Activated CD4-positive, alpha-beta T cell treated with anti-CD3 and anti-CD28 coated beads for 4 hours (primary cell): ENCODE results near the gene TBC1D14.

ENCODE experiments used
- DNase-seq, 2 donors: peaks; one replicate each; pipeline ENCODE4 v3.0.0-alpha.2; 2020

Gene TBC1D14

DNA sequence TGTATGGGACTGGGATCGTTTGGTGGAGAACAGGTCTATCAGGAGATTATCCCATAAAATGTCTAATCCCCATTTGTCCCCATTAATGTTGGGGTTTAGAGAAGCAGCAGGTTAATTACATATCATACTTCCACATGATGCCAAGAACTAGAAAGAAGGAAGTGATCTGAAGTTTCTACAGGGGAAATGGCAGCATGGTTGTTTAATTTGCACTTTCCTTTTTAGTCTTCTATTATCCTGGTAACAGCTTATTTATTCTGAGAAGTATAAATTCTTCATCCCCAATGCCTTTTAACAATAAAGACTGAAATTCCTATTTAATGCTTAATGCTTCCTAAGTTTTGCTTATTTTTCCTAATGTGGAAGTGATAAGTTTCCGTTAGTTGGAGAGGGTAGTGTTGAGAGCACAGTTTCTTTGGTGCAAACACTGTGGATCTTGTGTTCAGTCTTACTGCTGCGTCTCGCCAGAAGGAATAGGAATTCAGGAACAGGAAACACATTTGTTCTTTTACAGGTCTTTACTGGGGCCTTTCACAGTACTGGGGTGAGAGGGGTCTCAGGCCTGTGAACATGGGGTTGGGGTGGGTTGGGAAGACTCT lies 74.0 kb downstream of the TBC1D14 start:
- no peak for DNase-seq

DNA sequence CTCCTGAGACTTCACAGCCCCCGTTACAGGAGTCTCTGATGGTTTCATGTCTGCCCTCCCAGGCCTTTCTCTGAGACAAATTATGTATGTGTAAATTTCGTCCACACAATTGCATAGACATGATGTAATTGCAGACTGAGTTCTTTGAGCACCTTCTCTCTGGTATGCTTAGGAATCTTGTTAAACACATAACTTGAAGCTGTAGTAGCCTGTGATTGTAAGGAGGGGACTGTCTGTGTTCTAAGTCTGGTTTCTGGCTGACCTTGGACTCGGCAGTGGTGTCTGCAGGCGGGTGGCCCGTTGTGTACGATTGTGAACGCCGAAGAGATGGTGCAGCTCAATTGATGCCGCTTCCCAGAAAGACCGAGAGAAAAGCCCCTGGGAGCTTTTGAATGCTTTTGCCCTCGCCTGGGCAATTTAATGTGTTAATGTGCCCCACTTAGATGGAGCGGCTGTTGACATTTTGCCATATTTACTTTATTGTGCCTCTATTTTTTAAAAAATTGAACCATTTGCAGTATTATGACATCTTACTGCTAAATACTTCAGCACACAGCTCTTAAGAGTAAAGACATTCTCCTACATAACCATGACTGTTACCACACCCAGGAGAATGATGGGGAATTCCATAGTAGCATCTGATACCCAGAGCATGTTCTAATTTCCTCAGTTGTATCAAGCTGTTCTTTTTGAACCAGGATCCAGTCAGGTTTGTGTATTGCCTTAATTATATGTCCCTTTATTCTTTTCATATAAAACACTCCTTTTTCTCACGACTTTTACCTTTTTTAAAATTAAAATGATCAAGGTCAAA lies 75.2 kb downstream of the TBC1D14 start:
- DNase-seq: no peak

DNA sequence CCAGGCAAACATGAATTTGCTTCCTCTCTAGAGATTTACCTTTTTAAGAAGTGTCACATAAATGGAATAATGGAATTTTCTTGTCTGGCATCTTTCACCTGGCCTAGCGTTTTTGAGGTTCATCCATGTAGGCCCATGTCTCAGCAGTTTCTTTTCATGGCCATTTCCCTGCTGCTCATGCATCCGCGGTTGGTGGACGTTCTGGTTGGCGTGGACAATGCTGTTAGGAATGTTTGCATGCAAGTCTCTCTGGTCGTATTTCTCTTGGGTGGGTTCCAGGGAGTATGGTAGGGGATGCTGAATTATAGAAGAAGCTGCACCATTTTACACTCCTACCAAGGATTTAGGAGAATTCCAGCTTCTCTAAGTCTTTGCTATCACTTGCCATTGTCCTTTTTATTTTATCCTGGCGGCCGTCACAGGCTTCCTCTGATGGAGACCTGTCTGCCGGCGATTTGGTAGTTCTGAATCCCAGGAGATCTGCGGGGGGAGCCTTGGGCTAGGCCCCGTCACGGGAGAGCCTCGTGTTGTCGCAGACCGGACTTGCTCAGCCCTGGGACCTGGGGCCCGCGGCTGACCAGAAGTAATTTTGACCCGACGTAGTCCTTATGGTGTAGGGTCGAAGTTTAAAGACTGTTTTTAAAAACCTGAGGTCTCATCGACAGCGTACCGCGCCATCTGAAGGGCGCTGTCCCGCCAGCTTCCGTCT lies 76.6 kb downstream of the TBC1D14 start:
- DNase-seq: no peak

DNA sequence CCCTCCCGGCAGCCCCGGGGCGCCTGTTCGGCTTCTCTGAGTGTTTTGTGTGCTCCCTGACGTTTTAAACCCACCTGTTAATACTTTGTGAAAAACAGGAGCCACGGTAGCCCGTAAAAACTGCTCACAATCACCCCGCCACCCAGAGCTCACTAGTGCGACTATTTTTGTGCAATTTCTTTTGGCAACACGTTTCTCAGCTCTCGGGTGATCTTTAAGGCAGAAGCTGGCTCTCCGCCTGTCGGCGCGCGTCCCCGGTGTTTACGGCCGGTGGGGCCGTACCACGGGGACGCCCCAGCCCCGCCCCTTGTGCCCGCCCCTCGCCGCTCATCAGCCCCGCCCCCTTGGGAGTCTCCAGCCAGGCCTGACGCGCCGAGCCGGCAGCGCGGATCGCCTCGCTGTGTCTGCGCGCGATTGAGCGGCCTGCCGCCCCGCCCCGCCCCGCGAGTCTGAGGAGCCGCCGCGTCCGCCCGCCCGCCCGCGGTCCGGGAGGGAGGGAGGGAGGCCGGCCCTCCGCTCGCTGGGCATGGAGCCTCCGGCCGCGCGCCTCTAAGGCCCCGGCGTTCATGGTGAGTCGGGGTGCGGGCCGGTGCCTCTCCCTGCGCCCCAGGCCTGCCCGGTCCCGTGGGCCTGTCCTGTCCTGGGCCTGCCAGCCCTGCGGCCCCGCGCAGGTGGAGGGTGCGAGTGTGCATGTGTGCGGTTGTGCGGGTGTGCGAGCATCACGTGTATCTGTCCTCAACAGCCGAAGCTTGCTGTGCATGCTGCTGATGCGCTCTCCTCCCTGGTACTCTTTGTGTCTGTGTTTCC lies 77.4 kb downstream of the TBC1D14 start:
- DNase-seq: peak; percentile 93 to 94

DNA sequence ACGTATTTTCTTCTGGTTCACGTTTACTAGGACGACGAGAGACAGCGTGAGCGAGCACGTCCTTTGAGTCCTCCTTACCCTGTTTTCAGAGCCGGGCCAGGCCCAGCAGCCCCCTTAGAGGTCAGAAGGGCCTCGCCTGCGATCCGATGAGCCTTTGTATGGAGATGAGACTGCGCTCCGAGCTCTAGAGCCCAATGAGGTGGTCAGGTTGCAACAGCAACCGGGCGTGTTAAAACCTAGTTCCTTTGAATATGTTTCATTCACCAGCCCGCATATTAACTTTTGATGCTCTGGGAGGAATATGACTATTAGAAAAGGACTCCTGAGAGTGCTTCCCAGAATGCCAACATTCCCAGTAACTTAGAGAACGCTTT lies 77.9 kb downstream of the TBC1D14 start:
- DNase-seq: no peak

DNA sequence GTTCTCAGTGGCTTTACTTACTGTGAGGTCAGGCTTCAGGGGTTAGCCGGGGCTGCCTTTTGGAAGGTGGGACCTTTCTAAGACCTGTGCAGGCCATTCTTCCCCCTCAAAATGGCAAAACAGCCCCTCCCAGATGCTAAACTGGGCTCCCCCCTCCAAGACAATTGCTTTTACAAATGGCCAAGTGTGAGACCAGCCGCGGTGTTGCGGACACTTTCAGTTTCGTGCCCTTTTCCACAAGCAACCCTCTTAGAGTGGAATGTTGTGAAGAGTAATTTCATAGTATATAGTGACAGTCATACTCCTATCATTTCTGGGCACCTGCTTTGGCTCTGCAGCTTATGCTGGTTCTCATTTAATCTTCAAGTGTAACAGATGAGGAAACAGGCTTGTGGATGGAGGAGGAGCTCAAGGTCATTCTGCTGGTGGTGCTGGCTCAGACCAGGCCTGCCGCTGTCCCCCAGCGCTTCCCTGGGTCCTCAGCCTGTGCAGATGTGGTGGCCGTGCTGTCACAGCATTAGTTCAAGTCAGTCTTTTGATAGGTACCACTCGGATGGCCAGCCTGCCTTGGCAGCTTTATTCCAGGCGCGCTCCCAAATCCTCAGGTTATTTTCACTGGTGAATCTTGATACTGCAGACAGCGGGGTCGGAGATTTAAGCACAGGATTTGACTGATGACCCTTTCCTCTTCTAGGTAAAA lies 78.5 kb downstream of the TBC1D14 start:
- DNase-seq: no peak

DNA sequence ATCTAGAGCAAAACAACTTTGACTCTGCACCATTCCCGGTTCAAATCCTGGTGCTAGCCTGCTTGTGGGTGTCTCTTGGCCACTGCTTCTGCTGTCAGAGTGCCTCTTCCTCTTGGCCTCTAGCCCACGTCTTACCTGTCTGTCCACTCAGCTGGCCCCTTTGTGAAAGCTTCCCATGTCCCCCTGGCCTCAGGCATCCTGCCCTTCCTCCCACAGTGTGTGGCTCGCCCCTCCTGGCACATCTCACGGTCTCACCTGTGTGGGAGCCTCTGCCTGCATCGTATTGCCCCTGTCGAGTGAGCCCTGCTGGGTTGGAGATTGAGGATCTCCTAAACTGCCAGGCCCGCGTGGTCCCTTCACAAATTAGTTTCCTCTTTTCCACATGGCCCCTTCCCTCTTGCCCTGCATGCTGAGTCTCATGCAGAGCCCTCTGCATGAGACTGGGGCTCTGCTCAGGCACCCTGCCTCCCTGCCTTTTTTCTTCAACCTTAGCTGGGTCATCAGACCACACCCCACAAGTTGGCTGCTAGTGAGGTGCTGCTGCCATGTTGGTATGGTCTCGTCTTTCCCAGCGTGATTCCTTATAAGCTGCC lies 79.8 kb downstream of the TBC1D14 start:
- DNase-seq: no peak

DNA sequence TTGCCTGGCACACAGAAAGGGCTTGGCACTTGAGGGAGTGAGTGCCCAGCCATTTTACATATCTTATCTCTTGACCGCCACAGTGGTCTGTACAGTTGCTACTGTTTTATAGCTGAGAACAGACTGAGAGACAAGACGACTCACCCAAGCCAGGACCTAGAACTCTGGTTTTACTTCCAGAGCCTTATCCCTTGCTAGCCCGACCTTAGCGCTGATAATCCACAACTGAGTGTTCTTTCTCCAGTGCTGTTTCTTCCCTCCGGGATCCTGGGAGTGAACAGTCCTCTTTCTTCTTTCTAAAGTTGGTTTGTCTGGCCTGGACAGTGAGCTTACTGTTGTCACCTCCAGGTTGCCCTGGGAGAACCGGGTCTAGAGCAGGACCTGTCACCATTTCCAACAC lies 81.0 kb downstream of the TBC1D14 start:
- no peak for DNase-seq

DNA sequence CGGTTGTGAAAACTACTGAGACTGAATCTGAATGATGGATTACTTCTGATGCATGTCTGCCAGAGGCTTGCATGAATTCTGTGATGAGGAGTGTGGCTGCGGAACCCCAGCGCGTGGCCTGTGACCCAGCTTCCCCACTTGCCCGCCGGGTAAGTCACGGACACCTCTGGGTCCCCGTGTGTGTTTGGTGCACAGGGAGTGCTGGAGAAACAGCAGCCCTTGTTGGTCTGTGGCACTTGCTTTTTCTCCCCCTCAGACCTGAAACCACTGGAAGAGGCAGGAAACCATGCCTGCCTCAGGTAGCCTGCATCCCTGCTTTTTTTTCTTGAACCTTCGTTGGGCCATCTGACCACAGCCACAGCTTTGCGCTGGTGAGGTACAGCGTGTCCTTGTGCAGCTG lies 81.6 kb downstream of the TBC1D14 start:
- no peak for DNase-seq

DNA sequence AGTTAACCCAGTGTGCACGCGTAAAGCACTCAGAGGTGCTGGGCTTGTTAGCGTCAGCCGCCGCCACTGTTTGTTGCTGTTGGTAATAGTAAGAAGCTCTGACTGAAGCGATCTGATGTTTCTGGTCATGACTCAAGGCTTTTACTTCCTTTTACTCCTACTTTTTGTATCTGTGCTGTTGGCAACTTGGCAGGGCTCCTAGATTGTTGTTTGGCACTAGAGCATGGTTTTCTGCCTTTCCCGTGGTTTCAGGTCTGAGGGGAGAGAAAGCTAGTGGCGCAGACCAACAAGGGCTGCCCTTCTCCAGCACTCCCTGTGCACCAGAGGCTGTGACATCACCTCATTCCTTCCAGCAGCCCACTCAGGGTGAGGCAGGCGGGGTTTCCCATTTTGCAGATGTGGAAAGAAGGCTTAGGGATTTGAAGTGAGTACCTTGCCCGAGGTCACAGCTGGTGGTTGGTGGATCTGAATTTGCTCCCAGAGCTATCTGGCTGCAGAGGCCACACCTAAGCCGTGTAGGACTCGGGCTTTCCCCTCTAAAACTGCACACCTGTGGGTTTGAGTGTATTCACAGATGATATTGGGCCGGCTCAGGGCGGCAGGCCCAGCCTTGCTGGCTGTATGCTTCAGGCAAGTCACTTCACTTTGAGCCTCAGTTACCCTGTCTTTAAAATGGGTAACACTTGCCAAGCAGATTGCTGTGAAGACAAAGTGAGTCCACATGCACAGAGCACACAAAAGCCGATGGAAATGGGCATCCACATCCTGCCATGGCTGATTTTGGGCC lies 82.3 kb downstream of the TBC1D14 start:
- DNase-seq: no peak

DNA sequence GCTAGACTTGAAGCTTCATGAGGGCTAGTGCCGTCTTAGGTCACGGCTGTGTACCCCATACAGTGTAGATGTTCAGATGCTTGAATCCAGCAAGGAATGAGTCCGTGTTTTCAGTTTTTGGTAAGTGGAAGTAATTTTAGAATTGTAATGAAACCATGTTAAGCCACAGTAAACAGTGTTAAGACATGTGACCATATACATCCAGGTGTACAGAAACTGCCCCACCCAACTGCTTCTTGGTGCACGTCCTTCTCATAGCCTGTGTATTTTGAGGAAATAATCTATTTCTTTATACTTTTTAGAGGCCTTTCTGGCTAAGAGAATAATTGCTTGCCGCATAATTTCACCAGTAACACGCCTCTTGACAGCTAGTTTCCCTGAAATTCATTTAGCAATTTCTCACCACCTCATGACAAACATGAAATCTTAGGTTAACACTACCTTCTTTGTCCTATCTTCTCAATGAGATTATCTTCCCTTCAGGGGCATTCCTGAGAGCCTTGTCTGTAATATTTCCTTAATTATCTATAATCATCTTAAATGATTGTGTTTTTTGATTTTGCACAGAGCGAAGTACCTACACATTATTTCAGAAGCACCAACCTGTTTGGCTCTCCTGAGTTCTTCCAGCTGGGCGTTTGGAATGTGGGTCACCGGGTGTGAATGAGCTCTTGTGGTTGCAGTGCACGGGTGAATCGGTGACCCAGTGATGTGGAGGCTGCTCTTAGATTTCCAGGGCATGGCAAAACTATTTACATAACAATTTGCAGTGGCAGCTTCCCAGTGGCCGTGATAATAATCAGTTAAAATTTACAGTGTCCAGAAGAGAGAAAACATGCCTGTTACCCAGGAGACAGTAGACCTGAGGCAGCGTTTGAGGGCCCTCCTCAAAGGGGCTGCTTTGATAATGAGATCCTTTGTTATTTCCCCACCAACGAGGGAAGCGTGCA lies 83.4 kb downstream of the TBC1D14 start:
- DNase-seq: no peak

DNA sequence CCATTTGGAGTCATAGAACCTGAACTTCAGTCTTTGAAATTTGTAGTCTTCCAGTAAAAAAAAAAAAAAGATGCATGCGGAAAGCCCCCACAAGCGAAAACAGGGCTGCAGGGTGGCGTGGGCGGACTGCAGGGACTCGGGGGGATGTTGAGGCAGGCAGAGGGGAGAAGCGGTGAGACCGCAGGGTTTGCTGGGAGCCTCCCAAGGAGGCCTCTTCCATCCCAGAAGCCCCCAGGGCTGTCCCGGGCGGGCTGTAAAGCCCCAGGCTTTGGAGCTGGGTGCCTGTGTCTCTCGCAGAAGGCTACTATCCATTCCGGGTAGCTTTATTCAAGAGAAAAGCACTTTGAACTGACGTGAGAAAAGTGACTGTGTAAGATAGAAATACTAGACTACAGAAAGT lies 86.9 kb downstream of the TBC1D14 start:
- no peak for DNase-seq

DNA sequence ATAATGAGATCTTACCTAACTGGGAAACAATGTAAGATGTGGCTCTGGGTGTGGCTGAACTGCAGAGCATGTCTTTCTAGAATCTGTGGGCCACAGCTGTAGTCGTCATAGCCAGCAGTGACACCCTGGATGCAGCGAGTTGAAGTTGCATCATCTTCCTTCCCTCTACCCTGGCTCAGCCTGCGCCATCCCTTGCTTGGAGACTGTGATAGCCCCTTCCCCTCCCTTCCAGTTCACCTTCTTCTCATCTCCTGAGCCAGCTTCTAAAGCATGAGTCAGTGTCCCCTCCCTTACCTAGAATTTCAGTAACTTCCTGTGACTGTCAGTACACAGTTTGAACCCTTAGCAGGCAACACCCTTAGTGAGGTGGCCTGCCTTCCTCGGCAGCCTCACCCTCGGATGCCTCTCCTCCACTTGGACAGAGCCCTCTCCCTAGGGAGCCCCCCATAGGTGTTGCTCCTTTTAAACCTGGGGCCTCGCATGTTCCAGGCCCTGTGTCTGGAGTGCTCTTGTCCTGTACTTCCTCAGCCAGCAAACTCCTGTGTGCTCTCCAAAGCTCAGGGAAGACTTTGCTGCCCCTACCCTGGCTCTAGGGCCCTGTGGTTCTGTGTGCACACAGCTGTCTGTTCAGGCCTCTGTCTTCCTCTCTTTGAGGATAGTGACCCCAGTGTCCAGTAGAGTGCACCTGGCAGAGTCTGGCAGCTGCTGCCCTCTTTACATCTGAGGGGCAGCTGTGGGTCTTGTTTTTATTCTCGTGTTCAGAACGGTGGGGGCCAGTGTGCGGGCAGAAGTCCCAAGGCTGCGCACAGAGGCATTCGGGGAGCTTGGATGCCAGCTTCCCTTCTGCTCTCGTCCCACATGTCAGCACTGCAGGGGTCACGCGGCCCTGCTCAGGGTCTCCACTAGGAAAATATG lies 89.8 kb downstream of the TBC1D14 start:
- peak in 1 of 2 donors; percentile 39 for DNase-seq

DNA sequence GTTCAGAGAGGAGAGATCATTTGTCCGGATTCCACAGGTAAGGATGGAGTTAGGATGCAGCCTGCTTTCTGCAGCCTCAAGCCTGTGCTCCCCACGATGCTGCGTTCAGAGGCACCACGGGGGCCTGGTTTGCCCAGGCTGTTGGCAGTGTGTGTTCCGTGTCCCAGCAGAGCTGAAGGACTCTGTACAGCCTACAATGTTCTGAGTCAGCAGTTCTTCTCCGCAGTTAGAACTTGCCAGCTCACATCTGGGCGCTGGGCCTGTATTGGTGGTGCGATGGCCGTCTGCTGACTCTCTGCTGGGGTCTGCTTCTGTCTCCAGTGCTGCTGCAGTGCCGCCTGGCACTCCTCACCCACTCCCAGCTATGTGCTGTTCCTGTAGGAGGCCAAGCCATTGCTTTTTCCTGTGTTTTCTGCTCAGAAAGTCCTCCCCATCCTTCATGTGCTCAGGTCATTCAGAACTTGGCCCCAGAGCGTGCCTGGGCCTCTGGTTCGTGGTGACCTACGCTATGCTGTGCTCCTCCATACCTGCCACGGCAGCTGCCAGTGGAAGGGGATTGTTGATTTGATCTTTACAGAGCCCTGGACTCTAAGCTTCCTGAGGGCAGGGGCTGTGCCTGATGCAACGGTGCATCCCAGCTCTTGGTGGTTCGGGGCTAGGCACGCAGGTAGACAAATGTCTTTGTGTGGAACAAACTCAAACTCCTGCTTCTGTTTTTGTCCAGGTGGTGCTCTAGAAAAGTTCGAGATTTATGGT lies 91.0 kb downstream of the TBC1D14 start:
- no peak for DNase-seq

DNA sequence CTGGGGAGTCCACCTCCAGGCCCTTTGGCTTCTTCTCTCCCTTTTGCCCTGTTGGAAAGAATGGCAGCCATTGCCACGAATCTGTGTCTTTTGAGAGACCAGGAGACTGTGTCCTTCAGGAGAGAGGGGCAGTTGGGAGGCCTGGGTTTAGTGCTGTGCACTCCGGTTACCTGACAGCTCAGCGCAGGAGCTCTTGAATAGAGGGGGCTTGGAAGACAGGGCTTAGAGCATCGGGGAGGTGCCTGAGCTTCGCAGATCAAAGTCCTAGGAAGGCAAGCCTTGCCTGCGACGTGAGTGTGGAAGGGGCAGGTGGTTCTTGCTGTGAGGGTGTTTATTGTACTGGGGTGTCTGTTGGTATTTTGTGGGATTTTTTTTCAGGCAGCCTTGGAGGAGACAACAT lies 91.6 kb downstream of the TBC1D14 start:
- no peak for DNase-seq

DNA sequence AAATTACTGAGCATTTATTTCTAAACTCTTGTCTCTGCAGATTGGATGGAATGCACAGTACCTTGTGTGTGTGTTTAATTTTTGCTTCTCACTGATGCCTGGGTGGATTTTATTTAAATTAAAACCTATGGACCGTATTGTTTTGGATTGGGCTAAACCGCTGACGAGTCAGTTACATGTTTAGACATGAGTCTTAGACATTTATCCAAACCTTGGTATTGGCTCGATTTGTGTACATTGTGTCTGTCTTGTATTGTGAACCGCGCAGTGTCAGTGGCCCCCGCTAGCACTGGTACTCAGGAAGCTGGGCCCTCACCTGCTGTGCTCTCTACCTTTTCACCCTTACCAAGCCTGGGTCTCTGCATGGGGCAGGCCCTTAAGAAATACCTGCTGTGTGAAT lies 92.7 kb downstream of the TBC1D14 start:
- DNase-seq: no peak

DNA sequence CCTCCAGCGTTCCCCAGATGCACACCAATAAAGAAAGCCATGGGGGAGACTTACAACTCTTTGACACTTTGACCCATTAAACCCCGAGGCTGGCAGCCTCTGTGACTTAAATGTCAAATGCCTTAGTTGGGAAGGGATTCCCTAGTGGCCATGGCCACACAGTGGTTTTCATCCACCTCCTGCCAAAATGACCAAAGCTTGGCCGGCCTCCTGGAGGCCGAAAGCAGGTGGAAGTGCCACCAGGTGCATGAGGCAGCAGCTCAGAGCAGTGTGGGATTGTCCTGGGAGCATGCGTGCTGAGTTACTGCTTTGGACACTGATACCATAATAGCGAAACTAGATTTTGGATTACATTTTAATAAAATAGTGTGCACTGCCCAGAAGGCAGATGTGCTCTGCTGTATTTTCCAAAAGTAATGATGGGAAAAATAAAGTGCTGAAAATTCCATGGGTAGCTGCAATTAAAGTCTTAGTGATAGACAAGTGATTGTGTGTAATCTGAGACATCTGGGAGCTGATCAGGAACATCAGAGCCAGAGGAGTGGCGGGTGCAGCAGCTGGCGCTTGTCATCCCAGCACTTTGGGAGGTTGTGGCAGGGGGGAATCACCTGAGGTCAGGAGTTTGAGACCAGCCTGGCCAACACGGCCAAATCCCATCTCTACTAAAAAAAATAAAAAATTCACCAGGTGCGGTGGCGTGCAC lies 93.7 kb downstream of the TBC1D14 start:
- DNase-seq: no peak

DNA sequence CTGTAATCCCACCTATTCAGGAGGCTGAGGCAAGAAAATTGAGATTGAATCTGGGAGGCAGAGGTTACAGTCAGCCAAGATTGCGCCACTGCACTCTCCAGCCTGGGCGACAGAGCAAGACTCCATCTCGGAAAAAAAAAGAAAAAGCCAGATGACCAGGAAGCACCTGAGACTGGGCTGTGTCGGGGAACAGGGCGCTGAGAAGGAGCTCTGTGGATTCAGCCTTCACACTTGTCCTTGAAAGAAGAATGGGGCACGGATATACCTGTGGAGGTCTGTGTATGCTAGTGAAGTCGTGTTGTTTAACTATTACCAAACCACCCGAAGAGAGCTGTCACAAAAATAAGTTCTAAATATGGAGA lies 94.2 kb downstream of the TBC1D14 start:
- DNase-seq: no peak
